Measurements from ENCODE around the gene RSPO3.
"Not testable (repeated sequence)": the region's sequence is repeated elsewhere in the genome, so short reads cannot be mapped to it uniquely, and the experiment has no call there.

Gene RSPO3

DNA sequence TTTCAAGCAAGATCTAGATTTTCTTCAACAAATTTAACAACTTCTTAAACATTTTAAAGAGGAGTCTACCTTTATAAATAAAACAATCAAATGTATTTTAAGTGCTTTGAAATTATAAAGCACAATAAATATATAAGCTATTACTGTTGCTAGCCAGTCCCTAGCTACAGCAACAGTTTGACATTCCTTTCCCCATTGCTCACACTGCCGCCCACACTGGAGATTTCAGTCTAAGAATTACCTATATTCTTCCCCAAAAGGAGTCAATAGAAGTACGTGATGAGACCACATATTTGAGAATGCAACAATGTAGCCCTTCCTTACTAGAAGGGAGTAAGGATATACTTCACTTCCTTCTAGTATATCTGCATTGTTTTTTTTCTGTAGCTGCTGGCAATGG, 82.8 kb downstream of the RSPO3 start:
- no peak for DNase-seq (ENCODE audit: low spot score)

DNA sequence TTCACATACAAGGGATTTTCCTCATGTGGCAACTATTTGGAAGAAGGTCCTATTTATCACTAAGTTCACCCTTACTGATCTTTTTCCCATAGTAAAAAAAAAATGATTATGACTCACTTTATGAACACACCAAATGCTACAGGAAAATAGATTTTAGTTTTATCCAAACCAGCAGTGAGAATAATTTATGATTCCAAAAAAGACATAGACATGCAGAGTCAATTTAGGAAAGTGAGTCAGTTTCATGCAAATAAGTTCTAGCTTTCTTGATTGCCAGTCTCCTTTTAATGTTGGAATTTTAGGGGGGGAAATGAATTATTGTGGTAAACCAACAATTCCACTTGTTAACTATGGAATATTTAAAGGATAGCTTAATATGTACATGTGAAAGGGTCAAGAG, 84.2 kb downstream of the RSPO3 start:
- DNase-seq (ENCODE audit: low spot score) = no peak

DNA sequence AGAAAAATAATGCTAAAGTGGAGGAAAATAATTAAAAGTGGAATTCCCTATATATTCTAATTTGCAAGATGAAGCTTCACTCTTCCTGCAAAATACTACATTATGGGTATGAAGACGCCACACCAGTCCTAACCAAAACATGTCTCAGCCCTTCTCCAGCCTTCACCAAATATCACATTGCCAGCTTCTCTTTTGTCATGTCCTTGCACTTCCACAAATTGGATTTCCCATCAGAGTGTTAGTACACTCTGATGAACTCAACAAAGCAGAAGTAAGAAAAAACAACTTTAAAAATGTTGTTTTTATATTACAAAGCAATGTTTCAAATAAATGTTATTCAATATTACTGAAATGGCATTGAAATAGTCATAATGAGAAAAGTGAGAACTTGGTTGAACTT, 85.8 kb downstream of the RSPO3 start:
- DNase-seq (ENCODE audit: low spot score) = no peak

DNA sequence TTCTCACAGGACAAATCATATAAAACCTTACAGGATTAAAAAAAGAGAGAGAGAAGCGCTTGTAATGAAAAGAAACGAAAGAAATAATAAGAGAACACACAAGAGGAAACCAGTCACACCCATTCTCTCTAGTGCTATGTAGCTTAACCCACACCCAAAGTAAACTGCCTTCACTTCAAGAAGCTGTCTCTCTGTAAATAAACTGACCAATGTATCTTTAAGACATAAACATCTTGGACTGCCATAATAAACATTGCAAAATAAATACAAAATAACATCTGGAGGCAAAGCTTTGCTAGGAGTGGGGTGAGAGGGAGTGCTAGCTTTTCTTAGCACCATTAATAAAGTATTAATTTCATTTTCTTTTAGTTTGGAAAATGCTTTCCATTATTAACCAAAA, 86.6 kb downstream of the RSPO3 start:
- DNase-seq (ENCODE audit: low spot score) = no peak

DNA sequence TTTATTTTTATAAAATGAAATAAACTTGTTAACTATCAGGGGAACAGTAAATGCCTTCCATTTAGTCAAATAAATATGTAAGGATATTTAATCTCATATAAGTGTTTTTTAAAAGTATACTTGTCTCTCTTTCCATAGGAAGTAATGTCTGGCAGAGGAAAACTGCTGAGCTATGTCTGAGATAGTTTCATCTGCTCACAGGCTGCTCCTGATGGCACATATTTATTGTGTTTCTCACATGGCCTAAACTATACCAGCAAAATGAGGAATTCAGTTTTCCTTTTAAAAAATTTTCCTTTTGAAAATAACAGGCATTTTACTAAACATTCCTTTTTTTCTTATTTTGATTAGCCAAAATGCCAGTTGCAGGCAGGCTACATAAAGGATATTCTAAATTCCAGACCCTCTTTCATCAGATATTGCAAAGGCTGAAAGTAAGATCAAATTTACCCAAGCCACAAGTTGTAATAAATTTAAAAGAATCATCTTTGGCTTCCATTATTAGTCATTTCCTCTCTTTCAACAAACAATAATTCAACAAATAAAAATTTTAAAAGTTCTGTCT, 88.1 kb downstream of the RSPO3 start:
- no peak for DNase-seq (ENCODE audit: low spot score)

GRCh38 chr6:127207591-127208120, 89.2 kb downstream of the RSPO3 start:
- no peak for DNase-seq (ENCODE audit: low spot score)

- DNase-seq (ENCODE audit: low spot score) = no peak
Measured at GRCh38 chr6:127210725-127211124, 92.3 kb downstream of the RSPO3 start.

GRCh38 chr6:127212376-127212775, 93.9 kb downstream of the RSPO3 start:
- DNase-seq (ENCODE audit: low spot score) = no peak

DNA sequence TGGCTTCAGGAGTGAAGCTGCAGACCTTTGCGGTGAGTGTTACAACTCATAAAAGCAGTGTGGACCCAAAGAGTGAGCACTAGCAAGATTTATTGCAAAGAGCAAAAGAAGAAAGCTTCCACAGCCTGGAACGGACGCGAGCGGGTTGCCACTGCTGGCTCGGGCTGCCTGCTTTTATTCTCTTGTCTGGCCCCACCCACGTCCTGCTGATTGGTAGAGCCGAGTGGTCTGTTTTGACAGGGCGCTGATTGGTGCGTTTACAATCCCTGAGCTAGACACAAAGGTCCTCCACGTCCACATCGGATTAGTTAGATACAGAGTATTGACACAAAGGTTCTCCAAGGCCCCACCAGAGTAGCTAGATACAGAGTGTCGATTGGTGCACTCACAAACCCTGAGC, 95.6 kb downstream of the RSPO3 start:
- not testable (repeated sequence) for DNase-seq (ENCODE audit: low spot score)

DNA sequence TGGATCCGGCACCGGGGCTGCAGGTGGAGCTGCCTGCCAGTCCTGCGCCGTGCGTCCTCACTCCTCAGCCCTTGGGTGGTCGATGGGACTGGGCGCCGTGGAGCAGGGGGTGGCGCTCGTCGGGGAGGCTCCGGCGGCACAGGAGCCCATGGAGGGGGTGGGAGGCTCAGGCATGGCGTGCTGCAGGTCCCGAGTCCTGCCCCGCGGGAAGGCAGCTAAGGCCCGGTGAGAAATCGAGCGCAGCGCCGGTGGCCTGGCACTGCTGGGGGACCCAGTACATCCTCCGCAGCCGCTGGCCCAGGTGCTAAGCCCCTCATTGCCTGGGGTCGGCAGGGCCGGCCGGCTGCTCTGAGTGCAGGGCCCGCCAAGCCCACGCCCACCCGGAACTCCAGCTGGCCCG, 96.1 kb downstream of the RSPO3 start:
- DNase-seq (ENCODE audit: low spot score) = not testable (repeated sequence)

DNA sequence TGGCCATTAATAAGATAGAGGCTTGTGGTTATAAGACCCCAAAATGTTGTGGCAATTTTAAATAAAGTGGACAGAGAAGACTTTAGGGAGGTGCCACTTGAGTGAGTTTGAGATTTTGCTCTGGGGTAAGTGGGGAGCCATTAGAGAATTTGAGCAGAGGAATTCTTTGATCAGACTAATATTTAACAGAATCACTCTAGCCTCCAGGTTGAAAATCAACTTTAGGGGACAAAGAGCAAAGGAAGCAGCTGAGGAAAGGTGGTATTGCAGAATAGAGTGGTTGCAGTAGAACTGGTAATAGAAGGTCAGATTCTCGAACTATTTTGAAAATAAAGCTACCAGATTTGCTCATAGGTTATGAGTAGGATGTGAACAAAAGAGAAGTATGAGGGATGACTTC, 97.5 kb downstream of the RSPO3 start:
- DNase-seq (ENCODE audit: low spot score) = no peak

GRCh38 chr6:127216810-127217789, 98.6 kb downstream of the RSPO3 start:
- no peak for DNase-seq (ENCODE audit: low spot score)

DNA sequence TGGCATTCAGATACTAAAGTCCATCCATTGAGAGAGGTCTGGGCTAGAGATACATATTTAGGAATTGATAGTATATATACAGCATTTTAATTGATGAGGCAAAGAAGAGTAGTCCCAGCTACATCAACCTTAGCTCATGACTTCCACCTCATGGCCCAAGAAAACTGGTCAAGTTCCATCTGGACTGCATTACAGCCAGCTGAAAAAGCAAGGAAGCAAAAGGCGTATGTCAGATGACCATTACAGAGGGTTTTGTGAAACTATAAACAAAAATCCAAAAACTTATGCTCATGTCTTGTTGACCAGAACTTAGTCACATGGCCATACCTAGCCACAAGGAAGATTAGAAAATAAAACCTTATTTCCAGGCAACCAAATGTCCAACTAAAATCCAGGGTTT, 101.4 kb downstream of the RSPO3 start:
- DNase-seq (ENCODE audit: low spot score) = no peak

GRCh38 chr6:127221201-127221600, 102.7 kb downstream of the RSPO3 start:
- DNase-seq (ENCODE audit: low spot score) = no peak

DNA sequence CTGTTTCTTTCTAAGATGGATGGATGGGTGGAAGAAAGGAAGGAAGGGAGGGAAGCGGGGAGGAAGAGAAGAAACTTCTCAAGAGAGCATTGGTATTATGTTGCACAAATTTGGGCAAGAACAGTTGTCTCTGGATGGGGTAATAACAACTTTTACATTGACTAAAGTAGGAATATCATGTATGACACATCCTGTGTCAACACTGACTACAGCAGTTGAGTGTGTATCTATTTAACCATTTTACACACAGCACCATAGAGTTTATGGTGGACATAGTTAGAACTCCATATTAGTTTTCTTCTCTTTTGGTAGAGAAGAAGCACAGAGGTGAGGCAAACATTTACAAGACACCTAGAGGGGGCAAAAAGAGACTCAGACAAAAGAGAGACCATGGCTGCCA, 103.9 kb downstream of the RSPO3 start:
- no peak for DNase-seq (ENCODE audit: low spot score)

GRCh38 chr6:127225497-127225896, 107.0 kb downstream of the RSPO3 start:
- no peak for DNase-seq (ENCODE audit: low spot score)

DNA sequence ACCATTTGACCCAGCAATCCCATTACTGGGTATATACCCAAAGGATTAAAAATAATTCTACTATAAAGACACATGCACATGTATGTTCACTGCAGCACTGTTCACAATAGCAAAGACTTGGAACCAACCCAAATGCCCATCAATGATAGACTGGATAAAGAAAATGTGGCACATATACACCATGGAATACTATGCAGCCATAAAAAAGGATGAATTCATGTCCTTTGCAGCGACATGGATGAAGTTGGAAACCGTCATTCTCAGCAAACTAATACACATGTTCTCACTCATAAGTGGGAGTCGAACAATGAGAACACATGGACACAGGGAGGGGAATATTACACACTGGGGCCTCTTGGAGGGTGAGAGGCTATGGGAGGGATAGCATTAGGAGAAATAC, 115.3 kb downstream of the RSPO3 start:
- not testable (repeated sequence) for DNase-seq (ENCODE audit: low spot score)

- DNase-seq (ENCODE audit: low spot score) = no peak
Measured at GRCh38 chr6:127243501-127243900, 125.0 kb downstream of the RSPO3 start.
